Stimulated activated naive CD8-positive, alpha-beta T cell treated with anti-CD3 and anti-CD28 coated beads, Interleukin-15, Interleukin-2, amounts not matched to agents 100 ng/mL and 50 ng/mL, for 24 hours (primary cell): ENCODE data around the gene KATNB1.
"Not testable (repeated sequence)": the region's sequence is repeated elsewhere in the genome, so short reads cannot be mapped to it uniquely, and the experiment has no call there.

ENCODE experiments used
- H3K27ac Mint-ChIP-seq: one replicate; pipeline ENCODE4 v1.8.0; 2021; ENCODE audit warnings: mild to moderate bottlenecking, mixed read lengths
- H3K27me3 Mint-ChIP-seq: one replicate; pipeline ENCODE4 v1.8.0; 2021; ENCODE audit warnings: mixed read lengths
- H3K36me3 Mint-ChIP-seq: one replicate; pipeline ENCODE4 v1.8.0; 2021; ENCODE audit warnings: low read depth, mixed read lengths
- H3K4me1 Mint-ChIP-seq: one replicate; pipeline ENCODE4 v1.8.0; 2021; ENCODE audit warnings: low read depth, mixed read lengths
- H3K4me3 Mint-ChIP-seq: one replicate; pipeline ENCODE4 v1.8.0; 2021; ENCODE audit warnings: mild to moderate bottlenecking, mixed read lengths
- H3K9me3 Mint-ChIP-seq: one replicate; pipeline ENCODE4 v1.8.0; 2021; ENCODE audit warnings: mixed read lengths

The KATNB1 gene

DNA sequence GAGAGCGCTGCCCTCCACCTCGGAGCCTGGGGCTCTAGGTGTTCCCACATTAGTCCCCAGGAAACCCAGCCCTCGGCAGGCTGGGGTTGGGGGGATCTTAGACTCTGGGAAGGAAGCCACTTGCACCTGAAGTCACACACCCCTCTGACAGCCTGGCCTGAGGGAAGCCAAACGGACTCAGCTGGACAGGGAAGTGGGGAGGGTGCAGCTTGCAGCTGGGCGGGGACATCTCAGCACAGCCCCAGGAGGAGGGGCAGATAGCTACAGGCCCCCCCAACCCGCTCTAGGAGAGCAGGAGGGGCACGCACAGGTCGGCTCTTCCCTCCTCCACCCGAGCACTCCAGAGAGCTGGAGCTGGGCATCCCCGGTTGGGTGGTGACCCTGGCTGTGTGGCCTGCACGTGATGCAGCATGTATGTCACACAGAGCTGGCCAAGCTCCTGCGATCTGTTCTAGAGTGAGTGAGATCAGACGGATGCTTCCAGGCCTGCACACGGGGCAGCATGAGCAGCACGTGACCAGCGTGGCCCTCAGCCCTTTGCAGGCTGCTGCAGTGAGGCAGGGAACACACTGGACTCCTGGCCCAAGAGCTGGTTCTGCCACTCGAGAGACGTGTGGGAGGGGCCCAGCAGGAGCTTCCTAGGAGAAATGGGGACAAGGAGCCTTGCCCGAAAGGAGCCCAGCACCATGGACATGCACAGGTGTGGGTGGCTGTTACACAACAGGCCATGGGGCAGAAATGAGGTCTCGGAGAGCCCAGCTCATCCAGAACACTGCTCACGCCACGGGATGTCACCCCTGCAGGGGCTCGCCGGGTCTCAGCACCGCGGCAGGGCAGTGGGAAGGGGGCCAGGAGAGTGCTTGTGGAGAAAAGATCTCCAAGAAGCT lies 51.3 kb downstream of the KATNB1 start:
- Mint-ChIP-seq H3K27me3 (no peaks in the 10 kb centered on the region), H3K4me1 (no peaks in the 10 kb centered on the region), H3K9me3 (no peaks in the 10 kb centered on the region), H3K27ac (no peak overlapping the region), H3K36me3 (no peaks in the 10 kb centered on the region), H3K4me3 (no peak overlapping the region)

DNA sequence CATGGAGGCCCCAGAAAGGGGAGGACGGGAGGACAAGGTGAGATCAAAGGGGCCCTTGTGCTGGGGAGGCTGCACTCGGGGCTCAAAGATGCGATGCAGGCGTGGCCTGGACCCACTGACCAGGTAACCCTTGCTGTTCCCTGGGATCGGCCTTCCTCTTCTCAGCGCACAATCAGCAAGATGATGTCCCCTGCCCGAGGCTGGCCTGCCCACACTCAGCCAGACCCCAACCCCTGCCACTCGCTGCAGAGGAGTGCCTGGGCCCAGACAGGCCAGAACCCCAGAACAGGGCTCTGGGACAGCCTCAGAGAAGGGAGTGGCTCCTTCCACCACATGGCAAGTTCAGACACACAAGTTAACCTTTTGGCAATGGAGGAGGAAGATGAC lies 51.9 kb downstream of the KATNB1 start:
- no peaks in the 10 kb centered on the region for H3K36me3 Mint-ChIP-seq
- H3K27ac Mint-ChIP-seq = no peak overlapping the region
- H3K27me3 Mint-ChIP-seq = no peaks in the 10 kb centered on the region
- no peaks in the 10 kb centered on the region for H3K4me1 Mint-ChIP-seq
- H3K4me3 Mint-ChIP-seq = no peak overlapping the region
- H3K9me3 Mint-ChIP-seq = no peaks in the 10 kb centered on the region

- Mint-ChIP-seq H3K36me3 (no peaks in the 10 kb centered on the region), H3K9me3 (no peaks in the 10 kb centered on the region), H3K27me3 (no peaks in the 10 kb centered on the region), H3K4me1 (no peaks in the 10 kb centered on the region), H3K27ac (no peak overlapping the region), H3K4me3 (no peak overlapping the region)
Measured at GRCh38 chr16:57788252-57788841, 52.8 kb downstream of the KATNB1 start.

- no peaks in the 10 kb centered on the region for H3K4me1 Mint-ChIP-seq
- no peak overlapping the region for H3K4me3 Mint-ChIP-seq
- no peaks in the 10 kb centered on the region for H3K36me3 Mint-ChIP-seq
- H3K27me3 Mint-ChIP-seq = no peaks in the 10 kb centered on the region
- no peak overlapping the region for H3K27ac Mint-ChIP-seq
- H3K9me3 Mint-ChIP-seq = no peaks in the 10 kb centered on the region
Measured at GRCh38 chr16:57788951-57789350, 53.4 kb downstream of the KATNB1 start.

GRCh38 chr16:57791195-57791892 lies 55.8 kb downstream of the KATNB1 start:
- Mint-ChIP-seq H3K9me3 (no peaks in the 10 kb centered on the region), H3K4me3 (no peak overlapping the region), H3K27me3 (no peaks in the 10 kb centered on the region), H3K27ac (no peak overlapping the region), H3K36me3 (no peaks in the 10 kb centered on the region), H3K4me1 (no peaks in the 10 kb centered on the region)

DNA sequence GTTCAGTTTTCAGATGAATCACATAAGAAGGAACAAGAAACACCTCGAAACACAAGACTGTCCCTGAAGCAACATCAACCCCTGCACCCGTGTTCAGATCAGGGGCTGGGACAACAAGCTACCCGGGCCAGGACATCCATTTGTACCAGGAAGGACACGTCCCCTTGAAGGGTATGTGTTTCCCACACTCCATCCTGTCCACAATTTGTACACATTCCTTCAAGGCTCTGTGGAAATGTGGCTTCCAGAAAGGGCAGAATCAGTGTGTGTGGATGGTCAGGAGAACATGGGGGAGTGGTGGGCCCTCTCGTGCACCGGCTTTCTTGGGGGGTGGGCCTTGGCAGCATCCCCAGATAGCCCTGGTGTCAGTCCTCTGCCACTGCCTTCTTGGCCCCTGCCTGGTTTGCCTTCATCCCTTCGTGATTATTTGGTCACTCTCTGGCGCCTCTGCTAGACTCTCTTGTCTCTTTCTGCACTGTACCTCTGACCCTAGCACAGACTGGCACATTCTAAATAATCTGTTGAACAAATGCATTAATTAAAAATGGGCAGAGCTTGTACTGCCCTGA lies 56.4 kb downstream of the KATNB1 start:
- no peaks in the 10 kb centered on the region for H3K36me3 Mint-ChIP-seq
- no peaks in the 10 kb centered on the region for H3K27me3 Mint-ChIP-seq
- no peak overlapping the region for H3K4me3 Mint-ChIP-seq
- H3K4me1 Mint-ChIP-seq = no peaks in the 10 kb centered on the region
- no peaks in the 10 kb centered on the region for H3K9me3 Mint-ChIP-seq
- no peak overlapping the region for H3K27ac Mint-ChIP-seq

GRCh38 chr16:57794849-57795430 lies 59.4 kb downstream of the KATNB1 start:
- peaks cover 13% of the 10 kb centered on the region for H3K4me1 Mint-ChIP-seq
- no peaks in the 10 kb centered on the region for H3K9me3 Mint-ChIP-seq
- H3K36me3 Mint-ChIP-seq = no peaks in the 10 kb centered on the region
- H3K4me3 Mint-ChIP-seq = no peak overlapping the region
- H3K27ac Mint-ChIP-seq = no peak overlapping the region
- H3K27me3 Mint-ChIP-seq = no peaks in the 10 kb centered on the region

GRCh38 chr16:57795431-57795878 lies 59.9 kb downstream of the KATNB1 start:
- Mint-ChIP-seq H3K9me3 (no peaks in the 10 kb centered on the region), H3K27me3 (peaks cover 3% of the 10 kb centered on the region), H3K4me3 (no peak overlapping the region), H3K27ac (no peak overlapping the region), H3K4me1 (peaks cover 17% of the 10 kb centered on the region), H3K36me3 (no peaks in the 10 kb centered on the region)

DNA sequence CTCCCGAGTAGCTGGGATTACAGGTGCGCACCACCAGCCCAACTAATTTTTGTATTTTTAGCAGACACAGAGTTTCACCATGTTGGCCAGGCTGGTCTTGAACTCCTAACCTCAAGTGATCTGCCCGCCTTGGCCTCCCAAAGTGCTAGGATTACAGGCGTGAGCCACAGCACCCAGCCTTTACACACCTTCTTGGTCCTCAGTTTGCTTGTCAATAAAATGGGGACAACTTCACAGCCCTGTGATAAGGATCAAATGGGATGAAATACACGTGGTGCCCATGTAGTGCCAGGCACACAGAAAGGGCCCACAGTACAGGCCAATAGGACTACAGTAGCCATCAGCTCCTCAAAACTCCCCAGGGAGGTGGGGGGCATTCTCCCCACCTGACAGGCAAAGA lies 60.4 kb downstream of the KATNB1 start:
- not testable (repeated sequence) for H3K27me3 Mint-ChIP-seq, H3K36me3 Mint-ChIP-seq, H3K27ac Mint-ChIP-seq, H3K9me3 Mint-ChIP-seq, H3K4me3 Mint-ChIP-seq
- H3K4me1 Mint-ChIP-seq = peaks cover 23% of the 10 kb centered on the region

DNA sequence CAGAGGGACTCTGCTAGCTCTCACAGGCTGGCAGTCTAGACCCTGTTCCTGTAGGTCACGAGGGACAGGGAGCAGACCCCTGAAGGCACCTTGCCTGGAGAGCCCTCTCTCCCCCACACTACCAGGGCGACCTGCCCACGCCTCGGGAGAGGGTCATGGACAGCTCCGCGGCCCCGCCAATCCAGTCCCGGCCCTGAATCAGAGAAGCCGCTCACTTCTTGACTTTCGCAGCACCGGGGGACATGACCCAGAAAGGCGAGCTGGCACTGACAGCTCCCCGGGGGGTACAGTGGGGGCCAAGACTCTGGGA lies 61.6 kb downstream of the KATNB1 start:
- H3K9me3 Mint-ChIP-seq = no peaks in the 10 kb centered on the region
- H3K4me1 Mint-ChIP-seq = peaks cover 31% of the 10 kb centered on the region
- H3K4me3 Mint-ChIP-seq = no peak overlapping the region
- H3K36me3 Mint-ChIP-seq = no peaks in the 10 kb centered on the region
- H3K27ac Mint-ChIP-seq = no peak overlapping the region
- H3K27me3 Mint-ChIP-seq = peaks cover 13% of the 10 kb centered on the region

DNA sequence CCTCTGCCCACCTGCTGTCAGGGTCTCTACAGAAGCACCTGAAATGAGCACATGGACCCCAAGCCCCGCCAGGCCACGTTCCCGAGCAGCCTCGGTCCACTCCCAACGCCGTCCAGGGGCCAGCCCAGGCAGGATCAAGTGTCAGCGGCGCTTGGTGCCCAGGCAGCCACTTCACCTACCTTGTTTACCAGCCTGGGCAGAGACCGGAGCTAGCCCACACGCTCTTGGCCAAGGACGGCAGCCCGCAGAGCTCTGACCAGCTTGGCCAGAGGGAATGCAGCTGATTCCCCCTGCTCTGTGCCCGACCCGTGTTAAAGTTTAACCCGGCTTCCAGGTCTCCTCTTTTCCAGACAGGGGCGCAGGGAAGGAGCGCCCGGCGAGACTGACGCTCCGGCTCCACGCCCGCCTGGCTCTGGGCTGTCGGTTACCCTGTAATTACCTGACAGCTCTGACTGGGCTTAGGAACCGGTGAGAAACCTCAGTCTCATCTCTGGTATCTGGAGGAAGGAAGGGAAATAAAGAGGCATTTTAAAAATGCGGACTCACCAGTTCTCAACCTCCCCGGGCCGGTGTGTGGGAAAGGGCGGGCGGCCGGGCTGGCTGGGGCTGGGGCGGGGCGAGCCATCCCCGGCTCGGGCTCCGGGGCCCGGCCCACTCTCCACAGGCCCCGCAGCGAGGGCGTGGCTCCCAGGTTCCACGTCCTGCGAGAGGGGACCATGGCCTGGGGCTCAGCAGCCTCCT lies 62.1 kb downstream of the KATNB1 start:
- Mint-ChIP-seq H3K36me3 (no peaks in the 10 kb centered on the region), H3K9me3 (no peaks in the 10 kb centered on the region), H3K4me3 (no peak overlapping the region), H3K27me3 (peaks cover 15% of the 10 kb centered on the region), H3K27ac (no peak overlapping the region), H3K4me1 (peaks cover 34% of the 10 kb centered on the region)

- Mint-ChIP-seq H3K36me3 (no peaks in the 10 kb centered on the region), H3K27ac (no peak overlapping the region), H3K27me3 (peaks cover 18% of the 10 kb centered on the region), H3K4me3 (no peak overlapping the region), H3K4me1 (peaks cover 38% of the 10 kb centered on the region), H3K9me3 (no peaks in the 10 kb centered on the region)
Measured at GRCh38 chr16:57798267-57798810, 62.8 kb downstream of the KATNB1 start.

DNA sequence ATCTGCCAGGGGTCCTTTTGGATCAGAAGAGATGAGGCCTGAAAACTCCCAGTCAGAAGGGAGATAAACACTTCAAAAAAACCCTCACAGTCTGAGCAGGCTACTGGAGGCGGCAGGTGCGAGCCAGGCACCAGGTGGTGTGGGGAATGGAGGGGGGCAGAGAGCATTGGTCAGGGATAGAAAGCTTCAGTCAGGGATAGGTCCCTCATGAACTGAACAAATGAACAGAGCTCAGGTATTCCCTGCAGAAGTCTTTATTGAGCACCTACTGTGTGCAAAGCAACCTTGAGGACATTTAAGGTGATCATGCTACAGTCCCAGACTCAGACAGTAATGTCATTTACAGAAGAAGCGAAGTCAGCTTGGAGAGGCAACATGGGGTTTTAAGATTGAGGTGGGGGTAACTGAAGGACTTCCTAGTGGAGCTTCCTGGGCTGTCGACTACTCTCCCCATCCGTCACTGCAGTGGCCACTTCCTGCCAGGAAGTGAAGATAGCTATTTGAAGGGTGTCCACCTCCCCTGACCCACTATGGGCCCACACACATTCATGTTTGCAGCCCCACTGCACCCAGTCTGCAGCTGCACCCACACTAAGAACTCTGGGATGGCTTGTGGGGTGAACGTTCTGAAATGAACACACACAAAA lies 63.5 kb downstream of the KATNB1 start:
- Mint-ChIP-seq H3K36me3 (no peaks in the 10 kb centered on the region), H3K4me1 (peaks cover 38% of the 10 kb centered on the region), H3K27me3 (peaks cover 18% of the 10 kb centered on the region), H3K9me3 (no peaks in the 10 kb centered on the region), H3K27ac (no peak overlapping the region), H3K4me3 (no peak overlapping the region)
